ENCODE measurements around the gene ZNF584.

DNA sequence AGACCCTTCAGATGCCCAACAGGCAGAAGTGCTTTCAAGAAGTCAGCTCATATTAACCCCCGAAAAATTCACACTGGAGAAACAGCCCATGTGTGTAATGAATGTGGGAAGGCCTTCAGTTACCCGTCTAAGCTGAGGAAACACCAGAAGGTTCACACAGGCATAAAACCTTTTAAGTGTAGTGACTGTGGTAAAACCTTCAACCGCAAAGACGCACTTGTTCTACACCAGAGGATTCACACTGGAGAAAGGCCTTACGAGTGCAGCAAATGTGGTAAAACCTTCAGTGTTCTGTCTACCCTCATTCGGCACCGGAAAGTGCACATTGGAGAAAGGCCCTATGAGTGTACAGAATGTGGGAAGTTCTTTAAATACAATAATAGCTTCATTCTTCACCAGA, 8.6 kb downstream of the ZNF584 start:
- TF ChIP-seq CTCF (tag by site-specific recombination; IDR thresholded peaks at IDR 0.05) (no peak), ZNF335 (tag by site-specific recombination; conservative IDR thresholded peaks at IDR 0.05) (no peak), ZNF501 (tag by site-specific recombination; IDR thresholded peaks at IDR 0.05) (no peak), ZNF114 (tag by site-specific recombination; IDR thresholded peaks at IDR 0.05) (no peak), YY1 (tag by site-specific recombination; IDR thresholded peaks at IDR 0.05) (no peak)
